ENCODE results near the gene SMIM26. TPM values are rescaled to one million over a fixed set of nuclear protein-coding genes. Genes with fewer than 3 reads are reported as not detected.

SMIM26 gene
- total RNA-seq, 1 donor from 2014 or later, result 65.3 TPM

- no peak for DNase-seq (ENCODE audit: low spot score in 2 of 2, unreplicated experiment in 2 of 2)
- Mint-ChIP-seq H3K4me3 (no peak overlapping the region), H3K36me3 (peaks cover 16% of the 10 kb centered on the region), H3K4me1 (no peaks in the 10 kb centered on the region), H3K27ac (no peak overlapping the region), H3K9me3 (peaks cover 8% of the 10 kb centered on the region), H3K27me3 (ENCODE audit: low read depth) (no peaks in the 10 kb centered on the region)
- TF ChIP-seq CTCF (IDR thresholded peaks at IDR 0.05; ENCODE audit: unreplicated experiment), result no peak
Observed at GRCh38 chr20:18615020-18615650, 47.9 kb downstream of the SMIM26 start.

Other genes starting within 250 kb of the SMIM26 start
- 5.3 to 8.2 TPM (median 7.2 TPM) in 3 replicates for gene DZANK1, start 100.4 kb upstream of the SMIM26 start, total RNA-seq
- 12.2 to 13.5 TPM (median 13.0 TPM) in 3 replicates for gene POLR3F, start 100.0 kb upstream of the SMIM26 start, total RNA-seq
- 19.2 to 22.0 TPM (median 20.6 TPM) in 3 replicates for gene RBBP9, start 70.2 kb upstream of the SMIM26 start, total RNA-seq
- 33.1 to 38.0 TPM (median 35.2 TPM) in 3 replicates for gene SEC23B, start 59.5 kb upstream of the SMIM26 start, total RNA-seq
- 22.2 to 25.7 TPM (median 23.7 TPM) in 3 replicates for gene DTD1, start 20.6 kb downstream of the SMIM26 start, total RNA-seq
- gene SCP2D1, start 246.4 kb downstream of the SMIM26 start, total RNA-seq, result not detected in 3 replicates

All from mesothelial cell of epicardium (in vitro differentiated cells).